COLO829 (cell line): ENCODE measurements around the gene CNTN5.

Experiments
- DNase-seq: peaks from one replicate; pipeline ENCODE4 v3.0.0; 2012; ENCODE audit warnings: low spot score

Gene CNTN5

GRCh38 chr11:100094121-100094865 is 1073.5 kb downstream of the CNTN5 start:
- no peak for DNase-seq

- DNase-seq, result no peak
Observed at GRCh38 chr11:100095809-100096208, 1075.1 kb downstream of the CNTN5 start.

GRCh38 chr11:100098560-100098959 is 1077.8 kb downstream of the CNTN5 start:
- no peak for DNase-seq

GRCh38 chr11:100105255-100105981 is 1084.7 kb downstream of the CNTN5 start:
- DNase-seq, result no peak

- DNase-seq, result no peak
Observed at GRCh38 chr11:100105982-100106358, 1085.2 kb downstream of the CNTN5 start.

DNA sequence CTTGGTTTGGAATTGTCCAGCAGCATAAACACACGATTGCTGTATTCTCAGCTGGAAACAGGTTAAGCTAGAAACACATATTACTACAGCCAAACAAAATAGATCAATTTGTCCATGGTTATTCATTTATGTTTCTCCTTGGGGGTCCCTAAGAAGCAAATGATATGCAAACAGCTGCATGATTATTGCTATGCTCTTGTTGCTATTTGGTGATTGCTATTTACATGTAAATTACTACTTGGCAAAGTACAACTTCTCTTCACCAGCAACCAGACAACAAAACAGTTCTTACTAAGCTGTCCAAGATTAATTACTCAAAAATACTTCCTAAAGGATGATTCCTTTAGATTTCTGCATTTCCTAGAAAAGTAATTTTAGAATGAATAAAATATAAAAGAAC is 1098.4 kb downstream of the CNTN5 start:
- no peak for DNase-seq

- DNase-seq, result no peak
Observed at GRCh38 chr11:100133114-100133513, 1112.4 kb downstream of the CNTN5 start.

DNA sequence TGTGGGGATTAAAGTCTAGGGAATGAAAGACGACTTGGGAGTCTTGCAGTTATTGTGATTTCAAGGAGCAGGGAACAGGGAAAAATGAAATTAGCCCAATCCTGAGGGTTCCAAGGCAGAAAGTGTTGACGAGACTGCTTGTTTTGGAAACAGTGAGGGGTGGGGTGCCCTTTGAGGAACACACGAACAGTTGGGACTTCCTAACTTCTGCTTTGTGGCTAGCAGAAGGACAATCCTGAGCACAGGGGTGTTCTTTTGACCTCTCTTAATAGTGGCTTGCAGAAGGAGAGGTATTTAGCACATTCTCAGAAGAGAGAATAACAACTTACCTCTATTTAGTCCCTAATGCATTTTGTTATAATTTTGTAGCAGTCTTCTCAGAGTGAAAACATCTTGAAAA is 1120.5 kb downstream of the CNTN5 start:
- DNase-seq, result no peak

DNA sequence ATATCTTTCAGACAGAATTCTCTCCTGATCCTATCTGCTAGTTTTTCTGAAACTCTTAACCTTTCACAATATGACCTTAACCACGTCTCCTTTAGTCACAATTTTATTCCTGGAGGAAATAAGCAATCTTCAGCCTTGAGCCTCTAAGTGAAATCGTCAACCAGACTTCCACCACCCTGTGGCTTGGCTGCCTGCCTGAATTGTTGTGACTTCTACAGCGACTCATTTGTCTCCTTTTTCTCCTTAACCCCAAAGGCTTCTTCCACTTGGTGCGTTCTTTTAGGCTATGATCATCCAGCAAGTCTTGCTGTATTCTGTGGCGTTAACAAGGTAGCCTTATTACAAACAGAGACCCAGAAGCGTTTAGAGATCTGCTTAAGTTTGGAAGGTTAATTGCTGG is 1131.2 kb downstream of the CNTN5 start:
- no peak for DNase-seq

GRCh38 chr11:100152766-100153165 is 1132.0 kb downstream of the CNTN5 start:
- no peak for DNase-seq

- no peak for DNase-seq
Observed at GRCh38 chr11:100163471-100163870, 1142.7 kb downstream of the CNTN5 start.

DNA sequence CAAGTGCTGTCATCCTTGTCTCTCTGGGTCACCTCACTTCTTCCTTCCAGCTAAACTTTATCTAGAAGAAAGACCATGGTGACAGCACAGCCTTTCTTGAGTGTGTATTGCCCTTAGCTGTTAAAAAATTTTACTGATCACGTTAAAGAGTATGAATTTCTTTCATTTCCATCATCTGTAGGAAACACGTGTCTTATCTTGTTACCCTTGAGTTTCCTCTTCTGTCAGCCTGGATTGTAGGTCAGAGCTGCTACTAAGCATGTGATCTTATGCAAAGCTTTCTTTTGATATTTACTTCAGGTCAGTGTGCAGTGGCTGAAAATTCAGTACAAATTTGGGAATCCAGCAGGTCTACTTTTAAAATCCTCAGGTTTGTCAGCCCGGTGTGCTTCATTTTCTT is 1154.1 kb downstream of the CNTN5 start:
- DNase-seq, result no peak

GRCh38 chr11:100176456-100176855 is 1155.7 kb downstream of the CNTN5 start:
- no peak for DNase-seq

- DNase-seq, result no peak
Observed at GRCh38 chr11:100177651-100178050, 1156.9 kb downstream of the CNTN5 start.

DNA sequence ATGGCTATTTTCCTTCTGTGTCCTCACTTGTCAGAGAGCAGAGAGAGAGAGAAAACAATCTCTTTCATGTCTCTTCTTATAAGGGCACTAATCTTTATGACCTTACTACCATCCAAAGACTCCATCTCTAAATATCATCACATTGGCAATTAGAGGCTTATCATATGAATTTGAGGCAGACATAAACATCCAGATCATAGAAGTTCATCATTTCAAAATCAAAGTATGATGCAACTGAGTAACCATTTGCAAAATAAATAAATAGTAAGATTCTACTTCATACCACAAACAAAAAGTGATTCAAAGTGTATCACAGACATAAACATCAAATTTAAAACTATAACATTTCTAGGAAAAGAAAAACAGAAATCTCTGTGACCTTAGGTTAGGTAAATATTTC is 1161.6 kb downstream of the CNTN5 start:
- no peak for DNase-seq

GRCh38 chr11:100182927-100183326 is 1162.2 kb downstream of the CNTN5 start:
- DNase-seq, result no peak

DNA sequence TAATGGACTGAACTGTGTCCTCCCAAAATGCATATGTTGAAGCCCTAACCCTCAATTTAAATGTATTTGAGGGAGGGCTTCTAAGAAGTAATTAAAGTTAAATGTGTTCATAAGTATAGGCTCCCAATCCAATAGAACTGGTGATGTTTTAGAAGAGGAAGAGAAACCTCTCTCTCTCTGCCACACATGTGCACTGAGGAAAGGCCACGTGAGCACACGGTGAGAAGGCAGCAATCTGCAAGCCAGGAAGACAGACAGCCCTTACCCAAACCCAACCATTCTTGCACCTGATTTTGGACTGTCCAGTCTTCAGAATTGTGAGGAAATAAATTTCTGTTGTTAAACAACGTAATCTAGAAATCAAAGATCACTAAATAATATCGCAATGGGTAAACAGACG is 1164.8 kb downstream of the CNTN5 start:
- DNase-seq, result no peak

DNA sequence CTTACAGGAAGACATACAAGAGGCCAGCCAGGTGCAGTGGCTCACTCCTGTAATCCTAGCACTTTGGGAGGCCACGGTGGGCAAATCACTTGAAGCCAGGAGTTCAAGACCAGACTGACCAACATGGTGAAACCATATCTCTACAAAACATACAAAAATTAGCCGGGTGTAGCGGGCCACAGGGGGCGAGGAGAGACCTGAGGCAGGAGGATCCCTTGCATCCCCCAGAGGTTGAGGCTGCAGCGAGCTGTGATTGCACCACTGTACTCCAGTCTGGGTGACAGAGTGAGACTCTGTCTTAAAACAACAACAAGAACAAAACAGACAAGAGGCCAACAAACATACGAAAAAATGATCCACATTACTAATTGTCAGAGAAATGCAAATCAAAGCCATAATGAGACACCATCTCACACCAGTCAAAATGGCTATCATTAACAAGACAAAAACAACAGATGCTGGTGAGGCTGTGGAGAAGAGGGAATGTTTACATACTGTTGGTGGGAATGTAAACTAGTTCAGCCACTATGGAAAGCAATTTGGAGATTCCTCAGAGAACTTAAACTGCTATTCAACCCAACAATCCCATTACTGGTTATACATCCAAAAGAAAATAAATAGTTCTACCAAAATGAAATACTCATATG is 1167.5 kb downstream of the CNTN5 start:
- no peak for DNase-seq

DNA sequence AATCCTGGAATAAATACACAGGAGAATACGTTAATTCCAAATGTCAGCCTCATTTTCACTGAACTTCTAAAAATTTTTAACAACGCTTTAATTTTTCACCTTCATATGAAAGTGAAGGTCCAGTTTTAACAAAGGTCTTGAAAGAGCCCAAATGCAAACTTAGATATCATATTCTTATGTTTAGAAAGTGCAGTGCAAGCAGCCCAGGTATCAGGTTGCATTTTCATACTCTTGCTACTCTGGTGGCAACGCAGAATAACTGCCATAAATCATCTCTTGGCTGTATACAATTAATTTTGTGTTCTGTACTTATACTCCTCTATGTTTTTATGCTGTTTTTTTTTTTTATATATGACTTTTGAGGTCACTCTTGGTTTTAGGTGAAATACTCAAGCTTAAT is 1169.6 kb downstream of the CNTN5 start:
- DNase-seq, result no peak

DNA sequence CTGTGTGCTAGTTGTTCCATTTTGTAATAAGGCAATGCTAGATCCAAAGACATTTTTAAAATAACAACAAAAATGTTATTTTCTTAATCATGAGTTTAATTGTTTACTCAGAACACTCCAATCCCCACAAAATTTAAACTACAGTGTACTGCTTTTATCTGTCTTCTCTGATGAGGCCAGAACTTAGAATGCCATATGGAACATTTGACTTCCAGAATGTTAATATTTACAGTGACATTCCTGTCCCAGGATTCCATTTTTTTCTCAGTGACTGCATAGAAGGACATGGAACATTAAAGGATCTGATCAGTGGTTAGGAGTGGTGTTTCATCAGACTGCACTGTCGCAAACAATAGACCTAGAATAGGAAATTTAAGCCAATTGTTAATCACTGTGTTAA is 1171.4 kb downstream of the CNTN5 start:
- DNase-seq, result no peak

DNA sequence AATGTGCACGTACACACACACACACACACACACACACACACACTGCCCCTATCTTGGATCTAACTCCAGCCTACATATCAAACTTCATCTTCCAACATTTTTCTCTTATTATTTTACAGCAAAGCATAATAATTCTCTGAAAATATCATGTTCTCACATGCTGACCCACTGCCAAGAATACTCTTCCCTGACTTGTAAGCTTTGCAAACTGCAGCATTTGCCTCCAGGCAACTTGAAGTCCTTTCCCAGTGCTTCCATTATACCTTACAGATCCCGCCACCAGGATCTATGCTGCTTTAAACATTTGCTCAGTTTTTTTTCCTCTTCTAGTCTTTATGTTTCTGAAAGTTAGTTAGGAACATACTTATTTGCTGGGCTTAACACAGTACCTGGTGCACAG is 1183.0 kb downstream of the CNTN5 start:
- DNase-seq, result no peak

- no peak for DNase-seq
Observed at GRCh38 chr11:100205926-100206325, 1185.2 kb downstream of the CNTN5 start.

DNA sequence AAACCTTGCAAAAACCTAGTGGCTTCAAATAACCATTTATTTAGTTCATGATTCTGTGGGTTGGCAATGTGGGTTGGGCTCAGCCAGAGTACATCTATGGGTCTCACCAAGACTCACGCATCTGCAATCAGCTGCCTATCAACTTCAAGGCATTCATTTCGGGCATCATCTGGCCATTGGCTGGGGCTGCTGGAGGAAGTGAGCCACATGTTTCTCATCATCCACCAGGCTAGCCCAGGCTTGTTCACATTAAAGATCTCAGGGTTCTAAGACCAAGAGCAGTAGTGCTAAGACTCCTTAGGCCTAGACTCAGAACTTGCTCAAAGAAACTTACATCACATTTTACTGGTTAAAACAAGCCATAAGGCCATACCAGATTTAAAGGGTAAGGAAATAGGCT is 1187.5 kb downstream of the CNTN5 start:
- no peak for DNase-seq
